ENCODE measurements around the gene VPS37C. TPM values are rescaled to one million over a fixed set of nuclear protein-coding genes. Genes with fewer than 3 reads are reported as not detected.

VPS37C gene
- total RNA-seq, 1 experiment from 2014 or later = 23.1 TPM

GRCh38 chr11:61120099-61120705, 41.0 kb downstream of the VPS37C start:
- H3K4me1 ChIP-seq (ENCODE audit: control insufficient read depth in 1 of 2, insufficient read depth in 2 of 2, low read length in 2 of 2) = peaks cover 10 to 22% of the 10 kb centered on the region in 2 experiments
- no peaks in the 10 kb centered on the region for H3K27me3 ChIP-seq (ENCODE audit: insufficient read depth, low read length)
- no peaks in the 10 kb centered on the region for H3K79me2 ChIP-seq (ENCODE audit: insufficient read depth, low read length)
- CTCF ChIA-PET = no interaction called here
- no peak for ATAC-seq
- no TSS peak for BruUV-seq (replicated peaks)
- no peaks in the 10 kb centered on the region for H3K36me3 ChIP-seq (ENCODE audit: control insufficient read depth in 1 of 2, insufficient read depth in 2 of 2, low read length in 2 of 2)
- intact Hi-C loops (cut with micrococcal nuclease) = no loop called here
- H3K9me3 ChIP-seq (ENCODE audit: control insufficient read depth in 1 of 2, insufficient read depth in 1 of 2, low read depth in 1 of 2, low read length in 2 of 2) = no peaks in the 10 kb centered on the region
- no peak for DNase-seq (ENCODE audit: low read depth, low spot score)
- no peak overlapping the region for H2AFZ ChIP-seq (ENCODE audit: low read depth, low read length, poor library complexity, severe bottlenecking)
- no peak overlapping the region for H3K4me2 ChIP-seq (ENCODE audit: low read length)
- POLR2A ChIA-PET = no interaction called here
- H3K9me2 ChIP-seq (ENCODE audit: insufficient read depth) = no peaks in the 10 kb centered on the region
- TF ChIP-seq ZNF274 (IDR thresholded peaks at IDR 0.05; ENCODE audit: low read depth, low read length) (no peak), CEBPB (IDR thresholded peaks at IDR 0.05; ENCODE audit: low read depth) (no peak), JUND (IDR thresholded peaks at IDR 0.05) (no peak), RAD21 (IDR thresholded peaks at IDR 0.05; ENCODE audit: low read depth) (no peak), SP1 (IDR thresholded peaks at IDR 0.05; ENCODE audit: low read depth) (no peak), ATF3 (IDR thresholded peaks at IDR 0.05) (no peak), EZH2phosphoT487 (IDR thresholded peaks at IDR 0.05; ENCODE audit: borderline replicate concordance) (no peak), MAX (IDR thresholded peaks at IDR 0.05) (no peak), EGR1 (IDR thresholded peaks at IDR 0.05; ENCODE audit: low read depth) (no peak), CBX3 (IDR thresholded peaks at IDR 0.05; ENCODE audit: low read depth) (no peak), YY1 (IDR thresholded peaks at IDR 0.05; ENCODE audit: extremely low read depth, insufficient replicate concordance, low read depth, low read length) (no peak), FOSL1 (IDR thresholded peaks at IDR 0.05; ENCODE audit: low read depth) (no peak)
- H3K4me3 ChIP-seq (replicated peaks in 1 of 2; ENCODE audit: low read depth in 1 of 2, low read length in 2 of 2) = no peak overlapping the region
- RAD21 ChIA-PET (ENCODE audit: low non-redundant PET in 1 of 2, low total read pairs in 2 of 2, uncharacterized antibody in 2 of 2, unreplicated experiment in 2 of 2) = no interaction called here
- H3K27ac ChIP-seq (ENCODE audit: low read depth, low read length) = no peak overlapping the region
- H3K9ac ChIP-seq (ENCODE audit: low read length) = no peak overlapping the region
- no peaks in the 10 kb centered on the region for H4K20me1 ChIP-seq (ENCODE audit: insufficient read depth)

- no peaks in the 10 kb centered on the region for H3K9me2 ChIP-seq (ENCODE audit: insufficient read depth)
- CTCF ChIA-PET = no interaction called here
- H3K4me2 ChIP-seq (ENCODE audit: low read length) = no peak overlapping the region
- H4K20me1 ChIP-seq (ENCODE audit: insufficient read depth) = no peaks in the 10 kb centered on the region
- H3K4me3 ChIP-seq (replicated peaks in 1 of 2; ENCODE audit: low read depth in 1 of 2, low read length in 2 of 2) = no peak overlapping the region
- peaks cover 10 to 16% of the 10 kb centered on the region in 2 experiments for H3K4me1 ChIP-seq (ENCODE audit: control insufficient read depth in 1 of 2, insufficient read depth in 2 of 2, low read length in 2 of 2)
- TF ChIP-seq EZH2 (IDR thresholded peaks at IDR 0.05) (no peak), SIN3A (IDR thresholded peaks at IDR 0.05; ENCODE audit: low read depth) (no peak), TCF7L2 (IDR thresholded peaks at IDR 0.05; ENCODE audit: borderline replicate concordance, extremely low read depth, insufficient read depth, insufficient read length) (no peak), YY1 (IDR thresholded peaks at IDR 0.05; ENCODE audit: extremely low read depth, insufficient replicate concordance, low read depth, low read length) (no peak), CTCF (IDR thresholded peaks at IDR 0.05 in 2 of 3, conservative IDR thresholded peaks at IDR 0.05 in 1 of 3; ENCODE audit: borderline replicate concordance in 1 of 3, insufficient read depth in 1 of 3, low read depth in 2 of 3, low read length in 2 of 3) (no peak), ZFX (IDR thresholded peaks at IDR 0.05) (no peak)
- no peaks in the 10 kb centered on the region for H3K27me3 ChIP-seq (ENCODE audit: insufficient read depth, low read length)
- H3K36me3 ChIP-seq (ENCODE audit: control insufficient read depth in 1 of 2, insufficient read depth in 2 of 2, low read length in 2 of 2) = no peaks in the 10 kb centered on the region
- no TSS peak for BruUV-seq (replicated peaks)
- no peak overlapping the region for H3K27ac ChIP-seq (ENCODE audit: low read depth, low read length)
- H3K79me2 ChIP-seq (ENCODE audit: insufficient read depth, low read length) = no peaks in the 10 kb centered on the region
- POLR2A ChIA-PET = no interaction called here
- H3K9ac ChIP-seq (ENCODE audit: low read length) = no peak overlapping the region
- no peak for DNase-seq (ENCODE audit: low read depth, low spot score)
- no peak for ATAC-seq
- RAD21 ChIA-PET (ENCODE audit: low non-redundant PET in 1 of 2, low total read pairs in 2 of 2, uncharacterized antibody in 2 of 2, unreplicated experiment in 2 of 2) = no interaction called here
- intact Hi-C loops (cut with micrococcal nuclease) = no loop called here
- no peaks in the 10 kb centered on the region for H3K9me3 ChIP-seq (ENCODE audit: control insufficient read depth in 1 of 2, insufficient read depth in 1 of 2, low read depth in 1 of 2, low read length in 2 of 2)
- H2AFZ ChIP-seq (ENCODE audit: low read depth, low read length, poor library complexity, severe bottlenecking) = no peak overlapping the region
Observed at GRCh38 chr11:61119571-61119970, 41.7 kb downstream of the VPS37C start.

All from HCT116 (cell line).